Urinary bladder (tissue), 4 donors: ENCODE measurements around the gene CCDC183. TPM values are rescaled to one million over a fixed set of nuclear protein-coding genes. Genes with fewer than 3 reads are reported as not detected.
"Not testable (repeated sequence)": the region's sequence is repeated elsewhere in the genome, so short reads cannot be mapped to it uniquely, and the experiment has no call there.

Source experiments
- DNase-seq: peaks from one replicate; pipeline ENCODE4 v3.0.0-alpha.2; 2015; ENCODE audit errors: extremely low spot score
- H3K27ac ChIP-seq: one replicate; pipeline ENCODE4 v1.5.1; 2013; ENCODE audit warnings: low read depth, mild to moderate bottlenecking, moderate library complexity
- H3K36me3 ChIP-seq: one replicate; pipeline ENCODE4 v1.6.1; 2013; ENCODE audit warnings: mild to moderate bottlenecking, moderate library complexity; ENCODE audit not compliant: insufficient read depth
- H3K4me1 ChIP-seq: one replicate; pipeline ENCODE4 v1.6.1; 2013; ENCODE audit warnings: mild to moderate bottlenecking, moderate library complexity; ENCODE audit not compliant: insufficient read depth
- H3K4me3 ChIP-seq: one replicate; pipeline ENCODE4 v1.5.1; 2013; ENCODE audit warnings: low read depth, low read length
- WGBS: extraction: QIAGEN DNeasy Blood & Tissue Kit; methylation state at CpG from one replicate; pipeline ENCODE4 v1.1.7; 2013; 5-methylcytosine and 5-hydroxymethylcytosine counted together
- polyA plus RNA-seq: library from polyadenylated mRNA; stranded (reverse); fragments of 200-250 nt; gene quantifications from one replicate; pipeline ENCODE4 v1.2.3, GENCODE V29; 2013
- total RNA-seq: library from RNA; depleted of rRNA; stranded (reverse); fragments of >200 nt; gene quantifications from one replicate; pipeline ENCODE4 v1.2.3, GENCODE V29; 2014
- donor health status: healthy with polysubstance abuse.
- donor health status: healthy.

CCDC183 gene
- total and polyA plus RNA-seq, 2 donors: 0.85 to 1.5 TPM

GRCh38 chr9:136784997-136785361 lies 11.2 kb upstream of the CCDC183 start:
- no peak for DNase-seq
- H3K27ac ChIP-seq: no peak overlapping the region
- WGBS: 85% methylated on average over 6 of the region's 6 CpGs
- no peaks in the 10 kb centered on the region for H3K36me3 ChIP-seq
- no peak overlapping the region for H3K4me3 ChIP-seq
- H3K4me1 ChIP-seq: no peaks in the 10 kb centered on the region

GRCh38 chr9:136785565-136786355 lies 10.4 kb upstream of the CCDC183 start:
- not testable (repeated sequence) for H3K4me3 ChIP-seq, H3K36me3 ChIP-seq, H3K27ac ChIP-seq, DNase-seq, H3K4me1 ChIP-seq
- WGBS: 83% methylated on average over 23 of the region's 23 CpGs

- DNase-seq: no peak
- WGBS: 70% methylated on average over 10 of the region's 10 CpGs
- Histone ChIP-seq H3K36me3 (no peaks in the 10 kb centered on the region), H3K4me1 (no peaks in the 10 kb centered on the region), H3K4me3 (no peak overlapping the region), H3K27ac (no peak overlapping the region)
Observed at GRCh38 chr9:136786451-136786850, 9.7 kb upstream of the CCDC183 start.

GRCh38 chr9:136786983-136787382 lies 9.2 kb upstream of the CCDC183 start:
- not testable (repeated sequence) for H3K4me3 ChIP-seq, DNase-seq, H3K4me1 ChIP-seq, H3K36me3 ChIP-seq, H3K27ac ChIP-seq
- 37% methylated on average over 4 of the region's 4 CpGs for WGBS

GRCh38 chr9:136787690-136788400 lies 8.3 kb upstream of the CCDC183 start:
- Histone ChIP-seq H3K4me1 (no peaks in the 10 kb centered on the region), H3K36me3 (no peaks in the 10 kb centered on the region), H3K27ac (no peak overlapping the region), H3K4me3 (no peak overlapping the region)
- no peak for DNase-seq
- WGBS: 15% methylated on average over 21 of the region's 21 CpGs

GRCh38 chr9:136788644-136789522 lies 7.3 kb upstream of the CCDC183 start:
- H3K4me1 ChIP-seq, H3K4me3 ChIP-seq, DNase-seq, H3K36me3 ChIP-seq, H3K27ac ChIP-seq: not testable (repeated sequence)
- WGBS: 50% methylated on average over 27 of the region's 27 CpGs

GRCh38 chr9:136789523-136789937 lies 6.6 kb upstream of the CCDC183 start:
- WGBS: 65% methylated on average over 3 of the region's 3 CpGs
- Histone ChIP-seq H3K27ac (no peak overlapping the region), H3K4me3 (no peak overlapping the region)

GRCh38 chr9:136790640-136791515 lies 5.3 kb upstream of the CCDC183 start, which contains the start of gene TMEM141:
TSS of gene TMEM141 (plus strand) at chr9:136791344. CDS start at chr9:136791371, 27 bp downstream.
- Histone ChIP-seq H3K27ac (peak within 1 kb of the TSS; percentile 93), H3K36me3 (no peaks in the 10 kb centered on the region), H3K4me3 (peak within 1 kb of the TSS; percentile 65), H3K4me1 (no peaks in the 10 kb centered on the region)
- 2% methylated on average over 70 of the region's 70 CpGs for WGBS
- peak; percentile 96 for DNase-seq

More at GRCh38 chr9:136789523-136789937, 6.6 kb upstream of the CCDC183 start:
- H3K36me3 ChIP-seq: no peaks in the 10 kb centered on the region
- DNase-seq: no peak
- H3K4me1 ChIP-seq: no peaks in the 10 kb centered on the region

- Histone ChIP-seq H3K4me3 (peak overlapping the region; percentile 65), H3K36me3 (no peaks in the 10 kb centered on the region), H3K4me1 (no peaks in the 10 kb centered on the region), H3K27ac (peak overlapping the region; percentile 93)
- DNase-seq: no peak
- WGBS: 3% methylated on average over 29 of the region's 29 CpGs
Observed at GRCh38 chr9:136791516-136792276, 4.4 kb upstream of the CCDC183 start.

- no peaks in the 10 kb centered on the region for H3K36me3 ChIP-seq
- DNase-seq: no peak
- WGBS: 81% methylated on average over 15 of the region's 15 CpGs
- H3K4me3 ChIP-seq: no peak overlapping the region
- no peaks in the 10 kb centered on the region for H3K4me1 ChIP-seq
- H3K27ac ChIP-seq: no peak overlapping the region
Observed at GRCh38 chr9:136792321-136793085, 3.6 kb upstream of the CCDC183 start.

GRCh38 chr9:136793086-136793946 lies 2.8 kb upstream of the CCDC183 start:
- no peak overlapping the region for H3K27ac ChIP-seq
- H3K36me3 ChIP-seq: no peaks in the 10 kb centered on the region
- no peaks in the 10 kb centered on the region for H3K4me1 ChIP-seq
- 76% methylated on average over 17 of the region's 17 CpGs for WGBS
- no peak overlapping the region for H3K4me3 ChIP-seq
- no peak for DNase-seq
